Kidney epithelial cell (primary cell): ENCODE data around the gene ENTPD7. TPM values are rescaled to one million over a fixed set of nuclear protein-coding genes. Genes with fewer than 3 reads are reported as not detected.

ENCODE experiments used
- DNase-seq: peaks from one replicate; pipeline ENCODE4 v3.0.0-alpha.2; 2010; ENCODE audit warnings: low read depth
- H3K27me3 ChIP-seq: 2 replicates; pipeline ENCODE4 v1.6.0; 2011; ENCODE audit warnings: low read length; ENCODE audit not compliant: control insufficient read depth, insufficient read depth
- H3K36me3 ChIP-seq: 2 replicates; pipeline ENCODE4 v1.5.1; 2011; ENCODE audit warnings: low read length; ENCODE audit not compliant: control insufficient read depth, insufficient read depth
- H3K4me3 ChIP-seq: 2 replicates; pipeline ENCODE4 v1.5.1; 2011; ENCODE audit warnings: low read depth, mild to moderate bottlenecking, control low read depth, low read length
- total RNA-seq: library from RNA; depleted of rRNA; stranded (reverse); fragments of >200 nt; gene quantifications from 2 replicates; pipeline ENCODE4 v1.2.3, GENCODE V29; 2015
- TF ChIP-seq, protein P1 (sequence below): IDR thresholded peaks from 2 replicates; pipeline ENCODE4 v1.5.1; 2011; ENCODE audit warnings: mild to moderate bottlenecking, moderate library complexity, low read length, control low read depth, inconsistent platforms; ENCODE audit not compliant: insufficient read depth, poor library complexity, severe bottlenecking

ENTPD7 gene
- total RNA-seq, 1 donor from 2014 or later, result 29.1 TPM

DNA sequence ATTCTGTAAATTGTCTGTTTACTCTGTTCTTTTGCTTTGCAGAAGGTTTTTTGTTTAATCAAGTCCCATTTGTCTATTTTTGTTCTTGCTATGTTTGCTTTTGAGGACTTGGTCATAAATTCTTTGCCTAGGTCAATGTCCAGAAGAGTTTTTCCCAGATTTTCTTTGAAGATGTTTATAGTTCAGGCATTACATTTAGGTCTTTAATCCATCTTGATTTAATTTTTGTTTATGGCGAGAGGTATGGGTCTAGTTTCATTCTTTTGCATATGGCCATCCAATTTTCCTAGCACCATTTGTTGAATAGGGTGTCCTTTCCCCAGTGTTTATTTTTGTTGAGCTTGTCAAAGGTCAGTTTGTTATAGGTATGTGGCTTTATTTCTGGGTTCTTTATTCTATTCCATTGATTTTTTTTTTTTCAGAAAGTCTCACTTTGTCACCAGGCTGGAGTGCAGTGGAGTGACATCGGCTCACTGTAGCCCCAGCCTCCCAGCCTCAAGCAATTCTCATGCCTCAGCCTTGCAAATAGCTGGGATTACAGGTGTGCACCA is 11.6 kb upstream of the ENTPD7 start:
- H3K27me3 ChIP-seq, result no peaks in the 10 kb centered on the region
- no peaks in the 10 kb centered on the region for H3K36me3 ChIP-seq
- TF ChIP-seq, protein P1, sequence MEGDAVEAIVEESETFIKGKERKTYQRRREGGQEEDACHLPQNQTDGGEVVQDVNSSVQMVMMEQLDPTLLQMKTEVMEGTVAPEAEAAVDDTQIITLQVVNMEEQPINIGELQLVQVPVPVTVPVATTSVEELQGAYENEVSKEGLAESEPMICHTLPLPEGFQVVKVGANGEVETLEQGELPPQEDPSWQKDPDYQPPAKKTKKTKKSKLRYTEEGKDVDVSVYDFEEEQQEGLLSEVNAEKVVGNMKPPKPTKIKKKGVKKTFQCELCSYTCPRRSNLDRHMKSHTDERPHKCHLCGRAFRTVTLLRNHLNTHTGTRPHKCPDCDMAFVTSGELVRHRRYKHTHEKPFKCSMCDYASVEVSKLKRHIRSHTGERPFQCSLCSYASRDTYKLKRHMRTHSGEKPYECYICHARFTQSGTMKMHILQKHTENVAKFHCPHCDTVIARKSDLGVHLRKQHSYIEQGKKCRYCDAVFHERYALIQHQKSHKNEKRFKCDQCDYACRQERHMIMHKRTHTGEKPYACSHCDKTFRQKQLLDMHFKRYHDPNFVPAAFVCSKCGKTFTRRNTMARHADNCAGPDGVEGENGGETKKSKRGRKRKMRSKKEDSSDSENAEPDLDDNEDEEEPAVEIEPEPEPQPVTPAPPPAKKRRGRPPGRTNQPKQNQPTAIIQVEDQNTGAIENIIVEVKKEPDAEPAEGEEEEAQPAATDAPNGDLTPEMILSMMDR, result no peak
- H3K4me3 ChIP-seq, result no peak overlapping the region
- no peak for DNase-seq

DNA sequence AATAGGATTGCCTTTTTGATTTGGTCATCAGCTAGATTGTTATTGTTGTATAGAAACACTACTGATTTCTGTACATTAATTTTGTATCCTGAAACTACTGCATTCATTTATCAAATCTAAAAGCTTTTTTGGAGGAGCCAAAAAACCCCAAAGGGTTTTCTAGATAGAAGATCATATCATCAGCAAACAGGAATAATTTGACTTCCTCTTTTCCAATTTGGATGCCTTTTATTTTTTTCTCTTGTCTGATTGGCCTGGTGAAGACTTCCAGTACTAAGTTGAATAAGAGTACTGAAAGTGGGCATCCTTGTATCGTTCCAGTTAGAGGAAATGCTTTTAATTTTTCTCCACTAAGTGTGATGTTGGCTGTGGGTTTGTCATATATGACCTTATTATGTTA is 10.6 kb upstream of the ENTPD7 start:
- DNase-seq, result no peak
- Histone ChIP-seq H3K36me3 (no peaks in the 10 kb centered on the region), H3K27me3 (no peaks in the 10 kb centered on the region), H3K4me3 (no peak overlapping the region)
- TF ChIP-seq, protein P1, result no peak

DNA sequence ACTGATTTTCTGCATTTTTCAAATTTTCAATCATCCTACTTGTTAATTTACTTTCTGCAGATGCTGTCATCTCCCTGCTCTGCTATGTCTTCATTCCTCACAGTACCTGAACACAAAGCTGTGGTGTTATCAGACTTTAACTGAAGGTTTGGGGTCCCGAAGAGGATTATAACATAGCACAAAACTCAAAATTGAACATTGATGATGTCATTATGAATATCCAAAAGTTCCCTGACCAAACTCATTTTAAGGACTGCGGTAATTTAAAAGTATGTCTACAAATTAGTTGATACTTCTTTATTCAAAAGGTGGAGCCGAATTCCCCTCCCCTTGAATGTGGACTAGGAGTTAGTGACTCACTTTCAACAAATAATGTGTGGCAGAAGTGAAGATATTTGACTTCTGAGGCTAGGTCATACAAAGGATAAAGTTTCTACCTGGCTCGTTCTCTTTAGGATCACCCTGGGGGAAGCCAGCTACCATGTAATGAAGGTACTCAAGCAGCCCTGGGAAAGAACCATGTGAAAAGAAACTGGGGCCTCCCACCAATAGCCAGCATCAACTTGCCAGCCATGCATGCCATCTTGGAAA is 6.4 kb upstream of the ENTPD7 start:
- Histone ChIP-seq H3K27me3 (no peaks in the 10 kb centered on the region), H3K36me3 (no peaks in the 10 kb centered on the region), H3K4me3 (no peak overlapping the region)
- DNase-seq, result no peak
- TF ChIP-seq, protein P1, result no peak

DNA sequence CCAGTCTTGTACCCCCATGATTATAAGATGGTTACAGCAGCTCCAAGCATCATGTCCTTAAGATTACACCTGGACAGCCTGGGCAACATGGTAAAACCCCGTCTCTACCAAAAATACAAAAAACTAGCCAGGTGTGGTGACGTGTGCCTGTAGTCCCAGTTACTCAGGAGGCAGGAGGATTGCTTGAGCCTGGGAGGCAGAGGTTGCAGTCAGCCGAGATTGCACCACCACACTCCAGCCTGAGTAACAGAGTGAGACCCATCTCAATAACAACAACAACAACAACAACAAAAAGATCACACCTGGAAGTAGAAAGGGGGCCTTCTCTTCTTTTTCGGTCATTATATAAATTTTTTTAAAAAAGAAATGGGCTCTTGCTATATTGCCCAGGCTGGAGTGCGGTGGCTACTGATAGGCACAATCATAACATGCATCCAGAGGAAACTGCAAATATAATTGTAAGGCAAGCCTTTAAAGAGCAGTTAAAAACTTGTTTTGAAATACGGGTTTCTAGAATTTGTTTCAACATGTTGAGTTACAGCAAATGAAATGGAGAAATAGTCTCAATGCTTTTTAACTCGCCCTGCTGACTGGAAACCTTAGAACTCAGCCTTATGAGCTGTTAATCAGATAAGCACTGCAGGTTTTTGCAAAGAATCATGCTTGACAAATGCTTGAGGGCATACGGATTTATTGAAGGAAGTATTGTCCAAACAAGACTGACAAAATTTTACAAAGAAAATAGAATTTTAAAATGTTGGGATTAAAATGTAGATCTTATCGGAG is 4.7 kb upstream of the ENTPD7 start:
- TF ChIP-seq, protein P1, result no peak
- Histone ChIP-seq H3K4me3 (no peak overlapping the region), H3K27me3 (no peaks in the 10 kb centered on the region), H3K36me3 (no peaks in the 10 kb centered on the region)
- DNase-seq, result no peak

DNA sequence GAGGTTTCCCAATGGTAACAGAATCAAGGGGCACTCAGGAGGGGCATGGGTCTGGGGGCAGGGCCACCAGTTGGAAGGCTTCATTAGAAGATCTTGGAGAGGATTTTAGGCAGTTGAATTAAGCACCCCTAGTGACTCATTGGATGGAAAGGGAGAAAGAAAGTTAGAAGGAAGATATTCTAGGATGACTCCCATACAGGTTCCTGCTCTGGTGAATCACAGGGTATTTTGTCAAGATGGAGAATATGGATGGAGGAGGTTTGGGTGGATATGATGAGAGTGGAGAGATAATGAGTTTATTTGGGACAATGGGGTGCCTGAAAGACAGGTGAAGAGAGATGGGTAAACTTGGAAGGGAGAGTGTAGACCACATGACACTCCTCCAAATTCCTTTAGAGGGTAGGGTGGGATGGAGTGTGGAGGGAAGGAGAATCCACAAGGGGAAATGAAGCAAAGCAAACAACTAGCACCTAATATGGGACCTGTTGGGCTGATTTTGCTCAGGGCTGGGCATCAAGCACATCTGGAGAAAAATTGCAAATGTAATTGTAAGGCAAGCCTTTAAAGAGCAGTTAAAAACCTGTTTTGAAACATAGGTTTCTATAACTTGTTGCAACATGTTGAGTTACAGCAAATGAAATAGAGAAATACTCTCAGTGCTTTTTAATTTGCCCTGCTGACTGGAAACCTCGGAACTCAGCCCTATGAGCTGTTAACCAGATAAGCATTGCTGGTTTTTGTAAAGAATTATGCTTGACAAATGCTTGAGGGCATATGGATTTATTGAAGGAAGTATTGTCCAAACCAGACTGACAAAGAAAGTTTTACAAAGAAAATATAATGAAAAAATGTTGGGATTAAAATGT is 2.9 kb upstream of the ENTPD7 start:
- DNase-seq, result no peak
- H3K4me3 ChIP-seq, result no peak overlapping the region
- no peaks in the 10 kb centered on the region for H3K36me3 ChIP-seq
- TF ChIP-seq, protein P1, result no peak
- H3K27me3 ChIP-seq, result no peaks in the 10 kb centered on the region
